ENCODE measurements around the gene ADCY7.

The ADCY7 gene

GRCh38 chr16:50308237-50308965, 42.0 kb downstream of the ADCY7 start:
- Histone ChIP-seq H3K9me2 (replicated peaks; ENCODE audit: insufficient read depth, low read length) (no peaks in the 10 kb centered on the region), H4K20me1 (ENCODE audit: insufficient read depth, low read length) (no peaks in the 10 kb centered on the region), H3K4me1 (ENCODE audit: low read length) (no peaks in the 10 kb centered on the region), H3K27ac (ENCODE audit: low read length) (no peak overlapping the region), H3K4me3 (ENCODE audit: low read length) (no peak overlapping the region), H3K36me3 (replicated peaks; ENCODE audit: insufficient read depth, low read length) (no peaks in the 10 kb centered on the region), H3K4me2 (ENCODE audit: low read depth, low read length) (no peak overlapping the region), H3K79me2 (ENCODE audit: low read length) (no peaks in the 10 kb centered on the region), H3K27me3 (replicated peaks; ENCODE audit: insufficient read depth, low read length) (no peaks in the 10 kb centered on the region), H3F3A (ENCODE audit: insufficient read depth, low read length) (no peaks in the 10 kb centered on the region), H3K9ac (ENCODE audit: low read length) (no peak overlapping the region), H2AFZ (ENCODE audit: low read length) (no peak overlapping the region), H3K9me3 (replicated peaks; ENCODE audit: insufficient read depth, low read length) (no peaks in the 10 kb centered on the region)
- TF ChIP-seq EZH2phosphoT487 (IDR thresholded peaks at IDR 0.05; ENCODE audit: low read length) = no peak
- TF ChIP-seq EZH2 (optimal IDR thresholded peaks at IDR 0.05; ENCODE audit: low read depth, low read length) = no peak
- no peak for TF ChIP-seq CTCF (IDR thresholded peaks at IDR 0.05; ENCODE audit: low read length)
- no peak for DNase-seq

- Histone ChIP-seq H4K20me1 (ENCODE audit: insufficient read depth, low read length) (no peaks in the 10 kb centered on the region), H3K9me3 (replicated peaks; ENCODE audit: insufficient read depth, low read length) (no peaks in the 10 kb centered on the region), H3K27me3 (replicated peaks; ENCODE audit: insufficient read depth, low read length) (no peaks in the 10 kb centered on the region), H3K36me3 (replicated peaks; ENCODE audit: insufficient read depth, low read length) (no peaks in the 10 kb centered on the region), H3K27ac (ENCODE audit: low read length) (no peak overlapping the region), H3K4me3 (ENCODE audit: low read length) (no peak overlapping the region), H3K4me2 (ENCODE audit: low read depth, low read length) (no peak overlapping the region), H2AFZ (ENCODE audit: low read length) (no peak overlapping the region), H3K79me2 (ENCODE audit: low read length) (no peaks in the 10 kb centered on the region), H3F3A (ENCODE audit: insufficient read depth, low read length) (no peaks in the 10 kb centered on the region), H3K9ac (ENCODE audit: low read length) (no peak overlapping the region), H3K4me1 (ENCODE audit: low read length) (no peaks in the 10 kb centered on the region), H3K9me2 (replicated peaks; ENCODE audit: insufficient read depth, low read length) (no peaks in the 10 kb centered on the region)
- no peak for DNase-seq
- TF ChIP-seq EZH2phosphoT487 (IDR thresholded peaks at IDR 0.05; ENCODE audit: low read length) (no peak), EZH2 (optimal IDR thresholded peaks at IDR 0.05; ENCODE audit: low read depth, low read length) (no peak)
Measured at GRCh38 chr16:50309156-50309526, 42.8 kb downstream of the ADCY7 start.

GRCh38 chr16:50309527-50310307, 43.4 kb downstream of the ADCY7 start:
- H4K20me1 ChIP-seq (ENCODE audit: insufficient read depth, low read length) = no peaks in the 10 kb centered on the region
- no peaks in the 10 kb centered on the region for H3K27me3 ChIP-seq (replicated peaks; ENCODE audit: insufficient read depth, low read length)
- no peak overlapping the region for H3K9ac ChIP-seq (ENCODE audit: low read length)
- H3K4me2 ChIP-seq (ENCODE audit: low read depth, low read length) = no peak overlapping the region
- no peaks in the 10 kb centered on the region for H3K79me2 ChIP-seq (ENCODE audit: low read length)
- H3K9me2 ChIP-seq (replicated peaks; ENCODE audit: insufficient read depth, low read length) = no peaks in the 10 kb centered on the region
- no peak overlapping the region for H3K4me3 ChIP-seq (ENCODE audit: low read length)
- TF ChIP-seq CTCF (IDR thresholded peaks at IDR 0.05; ENCODE audit: low read length) (no peak), EZH2 (optimal IDR thresholded peaks at IDR 0.05; ENCODE audit: low read depth, low read length) (no peak), EZH2phosphoT487 (IDR thresholded peaks at IDR 0.05; ENCODE audit: low read length) (no peak)
- no peaks in the 10 kb centered on the region for H3K4me1 ChIP-seq (ENCODE audit: low read length)
- H2AFZ ChIP-seq (ENCODE audit: low read length) = no peak overlapping the region
- DNase-seq = no peak
- H3F3A ChIP-seq (ENCODE audit: insufficient read depth, low read length) = no peaks in the 10 kb centered on the region
- no peaks in the 10 kb centered on the region for H3K36me3 ChIP-seq (replicated peaks; ENCODE audit: insufficient read depth, low read length)
- H3K9me3 ChIP-seq (replicated peaks; ENCODE audit: insufficient read depth, low read length) = no peaks in the 10 kb centered on the region
- H3K27ac ChIP-seq (ENCODE audit: low read length) = no peak overlapping the region

All from MM.1S (cell line).